Stimulated activated CD4-positive, alpha-beta T cell treated with anti-CD3 and anti-CD28 coated beads, Interleukin-1b, Interleukin-23, amount 100 ng/mL, for 24 hours (primary cell): Measurements from ENCODE around the gene CCDC110.

ENCODE experiments used
- DNase-seq, 4 experiments: peaks; one replicate each; pipeline ENCODE4 v3.0.0-alpha.2; 2020; ENCODE audit warnings: low read depth in 4 of 4, low spot score in 1 of 4

CCDC110 gene

DNA sequence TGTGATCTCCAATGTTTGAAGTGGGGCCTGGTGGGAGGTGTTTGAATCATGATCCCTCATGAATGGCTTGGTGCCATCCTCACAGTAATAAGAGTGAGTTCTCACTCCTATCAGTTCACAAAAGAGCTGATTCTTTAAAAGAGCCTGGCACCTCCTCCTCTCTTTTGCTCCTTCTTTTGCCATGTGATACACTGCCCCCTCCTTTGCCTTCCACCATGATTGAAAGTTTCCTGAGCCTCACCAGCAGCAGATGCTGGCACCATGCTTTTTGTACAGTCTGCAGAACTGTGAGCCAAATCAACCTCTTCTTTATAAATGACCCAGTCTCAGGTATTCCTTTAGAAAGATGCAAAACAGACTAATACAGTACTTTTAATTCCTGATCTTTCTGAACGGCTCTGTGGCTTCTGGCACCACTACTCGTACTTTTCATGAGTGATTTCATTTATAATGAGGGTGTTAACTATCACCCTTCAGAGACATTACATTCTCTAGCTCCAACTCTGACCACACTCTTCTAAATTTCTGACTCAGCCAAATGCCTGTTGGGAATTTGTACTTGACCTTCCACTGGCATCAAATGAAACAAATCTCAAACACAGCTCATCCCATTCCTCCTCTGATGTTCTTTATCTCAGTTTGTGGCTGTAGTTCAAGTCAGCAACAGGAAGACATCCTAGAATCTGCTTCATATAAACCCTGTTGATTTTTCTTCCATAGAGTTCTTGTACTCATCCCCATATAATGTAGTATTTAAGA is 50.0 kb downstream of the CCDC110 start:
- no peak for DNase-seq

GRCh38 chr4:185416955-185417354 is 54.6 kb downstream of the CCDC110 start:
- DNase-seq, result no peak

DNA sequence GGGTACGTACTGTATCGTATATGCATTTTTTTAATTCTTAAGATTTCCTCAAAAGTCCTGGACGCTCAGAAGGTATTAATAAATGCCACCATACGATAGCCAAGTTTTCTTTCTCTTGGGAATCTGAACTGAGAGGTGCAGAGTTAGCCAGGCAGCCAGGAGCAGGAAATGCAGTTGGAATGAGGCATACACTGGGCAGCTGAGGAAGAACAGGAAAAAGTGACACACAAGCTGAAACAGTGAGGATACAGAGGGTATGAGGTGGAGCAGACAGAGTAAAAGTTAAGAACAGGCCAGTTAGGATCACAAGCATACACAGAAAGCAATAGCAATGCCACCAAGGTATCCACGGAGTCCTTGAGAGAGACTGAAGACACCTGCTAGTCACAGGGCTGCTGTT is 59.1 kb downstream of the CCDC110 start:
- DNase-seq, result no peak

DNA sequence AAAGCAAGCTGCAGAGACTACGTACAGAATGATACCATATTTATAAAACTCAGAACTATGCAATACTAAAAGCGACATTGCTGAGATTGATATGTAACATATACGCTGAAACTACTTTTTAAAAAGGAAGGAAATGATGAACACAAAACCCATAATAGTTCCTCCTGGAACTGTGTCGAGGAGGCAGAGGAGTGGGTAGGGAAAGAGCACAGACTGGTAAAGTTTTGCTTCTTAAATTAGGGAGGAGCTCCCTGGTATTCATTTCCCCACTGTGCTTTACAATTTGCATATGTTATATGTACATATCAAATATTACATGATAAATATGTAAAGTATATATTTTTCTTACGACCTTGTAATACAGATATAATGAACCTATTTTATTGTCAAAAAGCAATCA is 59.7 kb downstream of the CCDC110 start:
- no peak for DNase-seq

DNA sequence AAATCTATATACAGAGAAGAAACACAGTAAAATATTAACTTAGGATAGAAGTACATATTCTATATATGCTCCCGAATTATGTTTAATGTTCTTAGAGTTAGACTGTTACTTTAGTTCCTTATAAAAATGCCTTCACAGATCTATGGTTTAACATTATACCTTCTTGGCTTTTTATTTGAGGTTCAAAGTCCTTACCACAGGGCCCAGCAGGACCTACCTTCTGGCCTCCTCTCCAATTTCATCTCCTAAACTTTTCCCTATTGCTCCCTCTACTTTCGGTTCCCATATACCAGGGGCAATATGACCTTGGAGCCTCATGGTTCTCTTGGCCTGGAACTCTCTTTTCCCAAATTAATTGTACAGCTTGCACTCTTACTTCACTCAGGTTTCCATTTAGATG is 63.1 kb downstream of the CCDC110 start:
- DNase-seq, result no peak

GRCh38 chr4:185405296-185405999 is 66.1 kb downstream of the CCDC110 start:
- no peak for DNase-seq

DNA sequence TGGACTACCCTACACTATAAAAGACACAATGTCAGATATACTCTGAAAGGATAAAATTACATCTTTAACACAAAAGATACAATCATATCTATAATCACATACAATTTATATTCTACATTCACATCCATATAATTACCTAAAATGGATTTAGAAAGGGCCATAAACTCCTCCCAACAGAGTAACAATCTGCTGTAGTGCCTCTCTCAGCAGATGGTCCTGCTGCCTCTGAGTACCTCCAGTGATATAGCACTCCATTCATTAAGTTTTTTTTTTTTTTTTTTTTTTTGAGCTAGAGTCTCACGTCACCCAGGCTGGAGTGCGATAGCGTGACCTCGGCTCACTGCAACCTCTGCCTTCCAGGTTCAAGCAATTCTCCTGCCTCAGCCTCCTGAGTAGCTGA is 67.5 kb downstream of the CCDC110 start:
- DNase-seq, result no peak

- no peak for DNase-seq
Observed at GRCh38 chr4:185399466-185399865, 72.1 kb downstream of the CCDC110 start.

DNA sequence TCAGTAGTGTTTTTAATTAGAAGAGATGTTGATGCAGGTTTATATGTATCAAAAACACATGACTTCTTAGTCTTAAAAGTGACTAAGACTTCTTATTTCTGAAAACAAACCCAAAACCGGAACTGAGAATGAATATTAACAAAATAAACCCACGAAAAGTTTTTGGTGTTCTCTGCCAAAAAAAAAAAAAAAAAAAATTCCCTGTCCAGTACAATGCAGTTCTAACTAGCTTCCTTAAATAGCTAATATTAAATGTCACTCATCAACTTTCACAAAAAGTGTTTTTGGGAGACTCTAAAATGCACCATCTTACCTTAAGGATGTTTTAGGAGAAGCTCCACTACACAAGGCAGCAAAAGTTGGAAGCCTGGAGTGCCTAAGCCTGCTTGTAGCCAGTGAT is 72.9 kb downstream of the CCDC110 start:
- DNase-seq, result no peak

DNA sequence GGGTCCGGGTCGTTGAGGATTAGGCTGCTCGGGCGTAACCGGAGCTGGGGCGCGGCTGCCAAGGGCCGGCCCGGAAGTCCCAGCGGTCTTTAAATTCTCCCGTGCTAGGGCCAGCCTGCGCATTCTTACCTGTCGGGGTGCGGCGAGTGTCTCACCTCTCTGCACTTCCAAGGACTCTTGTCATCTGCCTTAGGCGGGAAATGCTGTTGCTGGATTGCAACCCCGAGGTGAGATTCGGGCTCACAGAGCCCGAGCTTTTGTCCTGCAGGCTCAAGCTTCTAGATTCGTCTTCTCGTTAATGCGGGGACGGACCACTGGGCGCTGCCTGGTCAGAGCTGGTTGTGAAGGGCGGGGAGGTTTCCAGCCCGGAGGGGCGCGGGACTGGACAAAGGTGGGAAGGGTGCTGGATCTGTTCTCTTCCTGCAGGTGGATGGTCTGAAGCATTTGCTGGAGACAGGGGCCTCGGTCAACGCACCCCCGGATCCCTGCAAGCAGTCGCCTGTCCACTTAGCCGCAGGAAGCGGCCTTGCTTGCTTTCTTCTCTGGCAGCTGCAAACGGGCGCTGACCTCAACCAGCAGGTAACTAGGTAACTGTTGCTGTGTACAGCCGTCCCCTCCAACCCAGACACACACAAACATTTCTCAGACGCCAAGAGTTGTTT is 74.7 kb downstream of the CCDC110 start, which contains the start of gene ANKRD37:
TSS of gene ANKRD37 (plus strand) at position 118 of the 662 bp plus-strand sequence. CDS start at position 201, 83 bp downstream.
- DNase-seq, result no peak

GRCh38 chr4:185395956-185396723 is 75.4 kb downstream of the CCDC110 start:
- peak; percentile 84 to 92 (median 86) for DNase-seq

DNA sequence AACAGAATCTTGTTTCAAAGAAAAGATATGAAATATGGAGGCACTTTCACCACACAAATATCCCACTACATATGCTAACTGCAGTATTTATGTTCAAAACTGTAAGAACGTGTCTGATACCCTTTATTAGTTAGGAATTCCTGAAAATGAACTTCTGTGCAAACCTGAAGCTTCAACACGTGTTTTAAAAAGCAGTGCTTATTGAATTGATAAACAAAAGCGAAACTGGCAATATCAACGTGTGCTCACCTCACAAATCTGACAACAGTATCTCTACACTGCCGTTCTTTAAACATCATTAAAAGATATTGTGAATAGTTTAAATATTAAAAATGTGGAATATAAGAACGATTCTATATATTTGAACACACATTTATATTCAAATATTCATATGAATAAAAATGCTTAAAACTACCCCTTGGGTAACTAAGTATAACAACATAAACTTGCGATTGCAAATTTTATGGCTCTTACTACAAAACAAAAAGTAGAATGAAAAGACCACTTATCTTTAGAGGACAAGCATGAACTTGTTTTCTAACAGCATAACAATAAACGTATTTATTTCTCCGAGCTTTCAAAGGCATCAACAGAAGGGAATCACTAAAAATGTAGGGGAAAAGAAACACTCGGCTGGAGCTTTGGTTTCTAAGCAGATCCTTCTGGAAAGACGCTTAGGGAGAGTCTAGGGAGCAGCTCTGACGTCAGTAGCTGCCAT is 76.1 kb downstream of the CCDC110 start, which contains the start of gene LRP2BP:
TSS of gene LRP2BP (minus strand) at position 687 of the 718 bp plus-strand sequence. CDS start 17,738 bp downstream, outside the sequence.
- DNase-seq, result no peak
